ENCODE measurements around the gene ATP11A. TPM values are rescaled to one million over a fixed set of nuclear protein-coding genes. Genes with fewer than 3 reads are reported as not detected.

The ATP11A gene
- total and polyA plus RNA-seq, 2 donors (not counting 3 experiments of a cell fraction or from before 2014, with no cell fraction given) = 16.5 to 88.1 TPM

DNA sequence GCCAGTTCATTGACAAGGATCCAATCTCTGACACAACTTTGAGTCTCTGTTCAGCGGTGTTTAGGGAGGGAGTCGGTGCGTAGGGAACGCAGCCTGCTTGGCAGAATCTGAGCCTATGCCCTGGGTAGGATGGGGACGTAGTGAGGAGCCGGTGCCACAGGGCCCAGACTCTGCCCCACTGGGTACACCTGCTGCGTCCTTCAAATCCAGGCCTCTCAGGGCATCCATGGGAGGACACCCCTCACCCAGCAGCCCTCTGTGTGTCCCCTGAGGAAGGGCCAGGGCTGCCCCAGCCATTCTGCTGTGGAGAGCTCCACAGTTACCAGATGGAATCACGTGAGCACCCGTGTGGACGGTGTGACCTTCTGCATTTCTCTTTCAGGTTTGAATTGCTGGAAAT lies 146.0 kb downstream of the ATP11A start:
- Histone ChIP-seq H3K9me3 (replicated peaks; ENCODE audit: control insufficient read depth, insufficient read depth, low read length) (no peaks in the 10 kb centered on the region), H3K9me1 (replicated peaks; ENCODE audit: control insufficient read depth, extremely low read depth, insufficient read depth, low read length) (no peaks in the 10 kb centered on the region), H3K27me3 (ENCODE audit: control insufficient read depth in 2 of 2, insufficient read depth in 2 of 2, low read length in 2 of 2) (no peaks in the 10 kb centered on the region), H4K20me1 (replicated peaks; ENCODE audit: control insufficient read depth, extremely low read depth, insufficient read depth, low read length) (no peaks in the 10 kb centered on the region), H3K36me3 (ENCODE audit: control insufficient read depth in 2 of 2, extremely low read depth in 1 of 2, insufficient read depth in 2 of 2, low read length in 2 of 2) (peaks cover 2 to 53% of the 10 kb centered on the region in 2 experiments), H3K27ac (ENCODE audit: insufficient read depth, low read depth, low read length) (no peak overlapping the region), H3K4me2 (ENCODE audit: insufficient read depth, low read length) (no peak overlapping the region), H3K79me2 (ENCODE audit: control insufficient read depth, insufficient read depth, low read length) (no peaks in the 10 kb centered on the region), H3K9ac (replicated peaks; ENCODE audit: extremely low read depth, insufficient read depth, low read length) (no peak overlapping the region), H3K4me1 (ENCODE audit: control insufficient read depth, extremely low read depth, insufficient read depth, low read length) (no peaks in the 10 kb centered on the region), H3K4me3 (replicated peaks in 1 of 3; ENCODE audit: insufficient read depth in 1 of 3, low read depth in 1 of 3, low read length in 3 of 3) (no peak overlapping the region), H2AFZ (ENCODE audit: low read depth, low read length) (no peak overlapping the region)
- intact Hi-C loops (cut with micrococcal nuclease) (no loop called here), dilution Hi-C loops (cut with MboI; ENCODE audit: extremely low pct_ligation_motif_present, low sequenced_read_pairs) (no loop called here)
- DNase-seq (ENCODE audit: low read depth, low spot score) (no peak), FAIRE-seq (no peak)
- POLR2A ChIA-PET = no interaction called here
- CTCF ChIA-PET = no interaction called here
- TF ChIP-seq, protein P1, sequence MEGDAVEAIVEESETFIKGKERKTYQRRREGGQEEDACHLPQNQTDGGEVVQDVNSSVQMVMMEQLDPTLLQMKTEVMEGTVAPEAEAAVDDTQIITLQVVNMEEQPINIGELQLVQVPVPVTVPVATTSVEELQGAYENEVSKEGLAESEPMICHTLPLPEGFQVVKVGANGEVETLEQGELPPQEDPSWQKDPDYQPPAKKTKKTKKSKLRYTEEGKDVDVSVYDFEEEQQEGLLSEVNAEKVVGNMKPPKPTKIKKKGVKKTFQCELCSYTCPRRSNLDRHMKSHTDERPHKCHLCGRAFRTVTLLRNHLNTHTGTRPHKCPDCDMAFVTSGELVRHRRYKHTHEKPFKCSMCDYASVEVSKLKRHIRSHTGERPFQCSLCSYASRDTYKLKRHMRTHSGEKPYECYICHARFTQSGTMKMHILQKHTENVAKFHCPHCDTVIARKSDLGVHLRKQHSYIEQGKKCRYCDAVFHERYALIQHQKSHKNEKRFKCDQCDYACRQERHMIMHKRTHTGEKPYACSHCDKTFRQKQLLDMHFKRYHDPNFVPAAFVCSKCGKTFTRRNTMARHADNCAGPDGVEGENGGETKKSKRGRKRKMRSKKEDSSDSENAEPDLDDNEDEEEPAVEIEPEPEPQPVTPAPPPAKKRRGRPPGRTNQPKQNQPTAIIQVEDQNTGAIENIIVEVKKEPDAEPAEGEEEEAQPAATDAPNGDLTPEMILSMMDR (IDR thresholded peaks at IDR 0.05; ENCODE audit: extremely low read depth in 1 of 2, insufficient read depth in 1 of 2, low read depth in 1 of 2, low read length in 2 of 2) = no peak
- no peak for TF ChIP-seq JUN (IDR thresholded peaks at IDR 0.05; ENCODE audit: borderline replicate concordance, insufficient read depth, insufficient read length, low read depth)
- TF ChIP-seq GATA2 (IDR thresholded peaks at IDR 0.05; ENCODE audit: insufficient read depth, insufficient read length, low read depth, low read length) = no peak
- no peak for TF ChIP-seq FOS (IDR thresholded peaks at IDR 0.05; ENCODE audit: borderline replicate concordance, insufficient read depth, low read length)
- no peak for TF ChIP-seq MYC (IDR thresholded peaks at IDR 0.05; ENCODE audit: low read depth, low read length)
- no peak for TF ChIP-seq EZH2 (IDR thresholded peaks at IDR 0.05; ENCODE audit: borderline replicate concordance, low read depth, low read length, severe bottlenecking)
- TF ChIP-seq POLR2AphosphoS5 (IDR thresholded peaks at IDR 0.05; ENCODE audit: insufficient read depth, low read depth, low read length) = no peak
- no peak for TF ChIP-seq POLR2A (IDR thresholded peaks at IDR 0.05; ENCODE audit: low read depth, low read length)
- BruUV-seq (replicated peaks) = no TSS peak

Data from endothelial cell of umbilical vein (primary cell).